ENCODE measurements around the gene SPACA9.

DNA sequence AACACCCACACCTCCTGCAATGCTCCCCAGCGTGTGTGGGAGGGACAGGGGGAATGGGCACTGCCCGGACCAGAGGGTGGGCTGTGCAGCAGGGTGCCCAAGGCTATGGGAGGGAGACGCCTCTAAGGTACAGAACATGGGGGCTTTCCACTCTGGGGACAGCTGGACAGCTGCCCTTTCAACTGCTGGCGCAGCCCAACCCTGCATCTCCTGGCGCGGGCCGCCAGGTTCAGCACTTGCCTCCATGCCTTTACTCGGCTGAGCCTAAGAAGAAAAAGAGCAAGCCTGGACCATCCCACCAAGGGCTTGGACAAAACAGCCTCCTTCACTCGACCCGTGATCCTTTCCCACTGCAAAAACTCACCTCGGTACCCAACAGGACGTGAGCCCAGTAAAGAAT is 15.6 kb upstream of the SPACA9 start:
- TF ChIP-seq, protein P1, sequence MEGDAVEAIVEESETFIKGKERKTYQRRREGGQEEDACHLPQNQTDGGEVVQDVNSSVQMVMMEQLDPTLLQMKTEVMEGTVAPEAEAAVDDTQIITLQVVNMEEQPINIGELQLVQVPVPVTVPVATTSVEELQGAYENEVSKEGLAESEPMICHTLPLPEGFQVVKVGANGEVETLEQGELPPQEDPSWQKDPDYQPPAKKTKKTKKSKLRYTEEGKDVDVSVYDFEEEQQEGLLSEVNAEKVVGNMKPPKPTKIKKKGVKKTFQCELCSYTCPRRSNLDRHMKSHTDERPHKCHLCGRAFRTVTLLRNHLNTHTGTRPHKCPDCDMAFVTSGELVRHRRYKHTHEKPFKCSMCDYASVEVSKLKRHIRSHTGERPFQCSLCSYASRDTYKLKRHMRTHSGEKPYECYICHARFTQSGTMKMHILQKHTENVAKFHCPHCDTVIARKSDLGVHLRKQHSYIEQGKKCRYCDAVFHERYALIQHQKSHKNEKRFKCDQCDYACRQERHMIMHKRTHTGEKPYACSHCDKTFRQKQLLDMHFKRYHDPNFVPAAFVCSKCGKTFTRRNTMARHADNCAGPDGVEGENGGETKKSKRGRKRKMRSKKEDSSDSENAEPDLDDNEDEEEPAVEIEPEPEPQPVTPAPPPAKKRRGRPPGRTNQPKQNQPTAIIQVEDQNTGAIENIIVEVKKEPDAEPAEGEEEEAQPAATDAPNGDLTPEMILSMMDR (IDR thresholded peaks at IDR 0.05) = no peak
- TF ChIP-seq EHF (CRISPR knock-in tag; IDR thresholded peaks at IDR 0.05) (no peak), CBX2 (IDR thresholded peaks at IDR 0.05; ENCODE audit: borderline replicate concordance, low read depth) (no peak), SREBF2 (IDR thresholded peaks at IDR 0.05) (no peak), BHLHE40 (IDR thresholded peaks at IDR 0.05; ENCODE audit: low read depth, low read length) (no peak), POLR2A (IDR thresholded peaks at IDR 0.05; ENCODE audit: low read length) (no peak), JUN (IDR thresholded peaks at IDR 0.05) (no peak), MAZ (IDR thresholded peaks at IDR 0.05; ENCODE audit: borderline replicate concordance, low read depth, low read length) (no peak)
- TF ChIP-seq, protein P2, sequence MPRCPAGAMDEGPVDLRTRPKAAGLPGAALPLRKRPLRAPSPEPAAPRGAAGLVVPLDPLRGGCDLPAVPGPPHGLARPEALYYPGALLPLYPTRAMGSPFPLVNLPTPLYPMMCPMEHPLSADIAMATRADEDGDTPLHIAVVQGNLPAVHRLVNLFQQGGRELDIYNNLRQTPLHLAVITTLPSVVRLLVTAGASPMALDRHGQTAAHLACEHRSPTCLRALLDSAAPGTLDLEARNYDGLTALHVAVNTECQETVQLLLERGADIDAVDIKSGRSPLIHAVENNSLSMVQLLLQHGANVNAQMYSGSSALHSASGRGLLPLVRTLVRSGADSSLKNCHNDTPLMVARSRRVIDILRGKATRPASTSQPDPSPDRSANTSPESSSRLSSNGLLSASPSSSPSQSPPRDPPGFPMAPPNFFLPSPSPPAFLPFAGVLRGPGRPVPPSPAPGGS (IDR thresholded peaks at IDR 0.05) = no peak
